ENCODE results near the gene RASGRP3. TPM values are rescaled to one million over a fixed set of nuclear protein-coding genes. Genes with fewer than 3 reads are reported as not detected.

RASGRP3 gene
- total RNA-seq, 1 donor, result 0.72 TPM

GRCh38 chr2:33521791-33522281, 45.4 kb downstream of the RASGRP3 start:
- Histone ChIP-seq H3K4me1 (ENCODE audit: insufficient read depth, low read length) (peaks cover 7% of the 10 kb centered on the region), H2AFZ (ENCODE audit: low read length) (peak overlapping the region; percentile 10), H4K20me1 (ENCODE audit: insufficient read depth, low read length) (no peaks in the 10 kb centered on the region), H3K36me3 (ENCODE audit: insufficient read depth, low read length) (no peaks in the 10 kb centered on the region), H3K4me2 (ENCODE audit: insufficient read depth, low read length) (peak overlapping the region; percentile 30), H3K27me3 (ENCODE audit: insufficient read depth, low read length) (no peaks in the 10 kb centered on the region), H3K4me3 (ENCODE audit: insufficient read depth, low read length) (no peak overlapping the region), H3K79me2 (ENCODE audit: insufficient read depth, low read length) (no peaks in the 10 kb centered on the region), H3K9me3 (ENCODE audit: low read depth, low read length) (no peaks in the 10 kb centered on the region), H3K27ac (ENCODE audit: low read depth, low read length) (no peak overlapping the region)
- DNase-seq (ENCODE audit: insufficient read length, low spot score, missing footprints), result no peak
- TF ChIP-seq CTCF (IDR thresholded peaks at IDR 0.05; ENCODE audit: extremely low read depth, low read depth, low read length), result no peak

DNA sequence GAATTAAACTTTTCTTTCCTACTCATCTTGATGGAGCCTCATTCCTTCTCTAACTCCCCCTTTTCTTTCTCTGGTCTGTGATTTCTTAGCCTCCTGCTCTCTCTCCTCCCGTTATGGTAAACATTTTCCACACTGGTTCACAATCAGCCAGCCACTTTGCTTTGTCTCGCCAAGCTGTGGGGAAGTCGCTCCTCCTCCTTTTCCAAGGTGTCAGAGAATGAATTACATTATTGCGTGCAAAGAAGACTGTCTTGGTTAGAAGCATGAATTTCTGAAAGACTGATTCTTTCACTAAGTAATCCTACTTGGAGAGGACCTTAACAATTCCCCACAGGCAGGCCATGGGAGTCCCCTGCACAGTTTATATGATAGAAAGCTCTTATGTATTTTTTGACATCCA, 46.1 kb downstream of the RASGRP3 start:
- no peak for DNase-seq (ENCODE audit: insufficient read length, low spot score, missing footprints)
- no peaks in the 10 kb centered on the region for H4K20me1 ChIP-seq (ENCODE audit: insufficient read depth, low read length)
- no peak overlapping the region for H3K27ac ChIP-seq (ENCODE audit: low read depth, low read length)

DNA sequence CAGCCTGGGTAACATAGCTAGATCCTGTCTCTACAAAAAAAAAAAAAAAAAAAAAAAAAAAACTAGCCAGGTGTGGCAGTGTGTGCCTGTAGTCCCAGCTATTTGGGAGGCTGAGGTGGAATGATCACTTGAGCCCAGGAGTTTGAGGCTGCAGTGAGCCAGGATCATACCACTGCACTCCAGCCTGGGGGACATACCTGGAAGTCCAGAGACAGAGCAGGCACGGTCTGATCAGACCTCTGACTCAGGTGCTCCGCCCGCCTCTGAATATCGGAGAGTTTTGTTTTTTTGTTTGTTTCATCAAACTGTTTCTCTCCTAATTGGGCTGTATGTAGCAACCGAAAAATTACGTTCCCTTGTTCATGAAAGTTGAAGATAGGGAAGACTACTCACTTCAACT, 49.2 kb downstream of the RASGRP3 start:
- Histone ChIP-seq H3K9me3 (ENCODE audit: low read depth, low read length) (no peaks in the 10 kb centered on the region), H3K27ac (ENCODE audit: low read depth, low read length) (no peak overlapping the region), H3K36me3 (ENCODE audit: insufficient read depth, low read length) (no peaks in the 10 kb centered on the region), H3K27me3 (ENCODE audit: insufficient read depth, low read length) (no peaks in the 10 kb centered on the region), H3K4me3 (ENCODE audit: insufficient read depth, low read length) (no peak overlapping the region), H3K4me2 (ENCODE audit: insufficient read depth, low read length) (no peak overlapping the region), H3K4me1 (ENCODE audit: insufficient read depth, low read length) (peaks cover 20% of the 10 kb centered on the region), H2AFZ (ENCODE audit: low read length) (no peak overlapping the region), H4K20me1 (ENCODE audit: insufficient read depth, low read length) (no peaks in the 10 kb centered on the region), H3K79me2 (ENCODE audit: insufficient read depth, low read length) (no peaks in the 10 kb centered on the region)
- TF ChIP-seq CTCF (IDR thresholded peaks at IDR 0.05; ENCODE audit: extremely low read depth, low read depth, low read length), result no peak
- DNase-seq (ENCODE audit: insufficient read length, low spot score, missing footprints), result no peak

More for the DNA sequence above, 46.1 kb downstream of the RASGRP3 start:
- Histone ChIP-seq H3K4me2 (ENCODE audit: insufficient read depth, low read length) (no peak overlapping the region), H3K36me3 (ENCODE audit: insufficient read depth, low read length) (no peaks in the 10 kb centered on the region), H3K9me3 (ENCODE audit: low read depth, low read length) (no peaks in the 10 kb centered on the region), H3K4me1 (ENCODE audit: insufficient read depth, low read length) (peaks cover 7% of the 10 kb centered on the region), H2AFZ (ENCODE audit: low read length) (no peak overlapping the region), H3K79me2 (ENCODE audit: insufficient read depth, low read length) (no peaks in the 10 kb centered on the region), H3K4me3 (ENCODE audit: insufficient read depth, low read length) (no peak overlapping the region), H3K27me3 (ENCODE audit: insufficient read depth, low read length) (no peaks in the 10 kb centered on the region)
- no peak for TF ChIP-seq CTCF (IDR thresholded peaks at IDR 0.05; ENCODE audit: extremely low read depth, low read depth, low read length)

- Histone ChIP-seq H3K4me1 (ENCODE audit: insufficient read depth, low read length) (peaks cover 21% of the 10 kb centered on the region), H2AFZ (ENCODE audit: low read length) (no peak overlapping the region), H3K36me3 (ENCODE audit: insufficient read depth, low read length) (no peaks in the 10 kb centered on the region), H3K79me2 (ENCODE audit: insufficient read depth, low read length) (no peaks in the 10 kb centered on the region), H3K4me3 (ENCODE audit: insufficient read depth, low read length) (no peak overlapping the region), H3K4me2 (ENCODE audit: insufficient read depth, low read length) (no peak overlapping the region), H3K27me3 (ENCODE audit: insufficient read depth, low read length) (no peaks in the 10 kb centered on the region), H4K20me1 (ENCODE audit: insufficient read depth, low read length) (no peaks in the 10 kb centered on the region), H3K9me3 (ENCODE audit: low read depth, low read length) (no peaks in the 10 kb centered on the region), H3K27ac (ENCODE audit: low read depth, low read length) (no peak overlapping the region)
- no peak for TF ChIP-seq CTCF (IDR thresholded peaks at IDR 0.05; ENCODE audit: extremely low read depth, low read depth, low read length)
- peak; percentile 78 for DNase-seq (ENCODE audit: insufficient read length, low spot score, missing footprints)
Measured at GRCh38 chr2:33526132-33526531, 49.7 kb downstream of the RASGRP3 start.
